M059J (cell line): ENCODE data around the gene GTF2B. TPM values are rescaled to one million over a fixed set of nuclear protein-coding genes. Genes with fewer than 3 reads are reported as not detected.
"Not testable (repeated sequence)": the region's sequence is repeated elsewhere in the genome, so short reads cannot be mapped to it uniquely, and the experiment has no call there.

ENCODE experiments used
- DNase-seq: peaks from one replicate; pipeline ENCODE4 v3.0.0-alpha.2; 2012; ENCODE audit warnings: low read depth
- total RNA-seq: library from RNA; depleted of rRNA; stranded (reverse); fragments of >200 nt; shearing (Covaris generic); gene quantifications from 2 replicates; pipeline ENCODE4 v1.2.3, GENCODE V29; 2014

The GTF2B gene
- total RNA-seq, 1 experiment from 2014 or later, result 53.3 TPM

GRCh38 chr1:88885933-88886332 lies 5.4 kb downstream of the GTF2B start:
- no peak for DNase-seq

GRCh38 chr1:88883156-88883555 lies 8.2 kb downstream of the GTF2B start:
- DNase-seq, result no peak

- not testable (repeated sequence) for DNase-seq
Measured at GRCh38 chr1:88880717-88881116, 10.7 kb downstream of the GTF2B start.

- peak; percentile 7 for DNase-seq
Measured at GRCh38 chr1:88878731-88879130, 12.6 kb downstream of the GTF2B start.

- no peak for DNase-seq
Measured at GRCh38 chr1:88877911-88878310, 13.5 kb downstream of the GTF2B start.

- DNase-seq, result peak; percentile 35
Measured at GRCh38 chr1:88877382-88877825, 14.0 kb downstream of the GTF2B start.

- DNase-seq, result no peak
Measured at GRCh38 chr1:88876573-88877365, 14.6 kb downstream of the GTF2B start.

GRCh38 chr1:88875595-88875994 lies 15.8 kb downstream of the GTF2B start:
- DNase-seq, result no peak

- DNase-seq, result no peak
Measured at GRCh38 chr1:88873737-88874349, 17.5 kb downstream of the GTF2B start.

GRCh38 chr1:88869644-88870043 lies 21.7 kb downstream of the GTF2B start:
- not testable (repeated sequence) for DNase-seq

GRCh38 chr1:88867743-88868521 lies 23.4 kb downstream of the GTF2B start:
- peak; percentile 40 for DNase-seq

GRCh38 chr1:88851303-88852063 lies 39.9 kb downstream of the GTF2B start:
- DNase-seq, result no peak

GRCh38 chr1:88847643-88848042 lies 43.7 kb downstream of the GTF2B start:
- DNase-seq, result no peak

- DNase-seq, result no peak
Measured at GRCh38 chr1:88825721-88826120, 65.6 kb downstream of the GTF2B start.

- DNase-seq, result not testable (repeated sequence)
Measured at GRCh38 chr1:88819642-88820041, 71.7 kb downstream of the GTF2B start.

- DNase-seq, result no peak
Measured at GRCh38 chr1:88813471-88813870, 77.9 kb downstream of the GTF2B start.

- DNase-seq, result no peak
Measured at GRCh38 chr1:88812366-88812765, 79.0 kb downstream of the GTF2B start.

GRCh38 chr1:88803444-88803843 lies 87.9 kb downstream of the GTF2B start:
- no peak for DNase-seq

- DNase-seq, result peak; percentile 74
Measured at GRCh38 chr1:88802950-88803349, 88.4 kb downstream of the GTF2B start.
